Natural killer cell (primary cell): ENCODE results near the gene ECM1. TPM values are rescaled to one million over a fixed set of nuclear protein-coding genes. Genes with fewer than 3 reads are reported as not detected.

Experiments
- ATAC-seq, 3 donors: fragments of 150-1000 bp in 2 of 3; fragments of 200-7000 bp in 1 of 3; cut with Tn5 transposase; 1 replicate in 1 of 3; 2 replicates in 2 of 3; pipeline ENCODE4 v1.10.0; 2021; ENCODE audit warnings: mild to moderate bottlenecking in 2 of 3, moderate library complexity in 2 of 3
- DNase-seq, 2 donors: peaks; one replicate each; pipeline versions ENCODE4 v3.0.0 to v3.0.0-alpha.2; 2013 to 2021; ENCODE audit warnings: mixed read lengths in 1 of 2
- H3K27ac ChIP-seq: one replicate; pipeline ENCODE4 v1.5.1; 2013; ENCODE audit warnings: mild to moderate bottlenecking, low read length
- H3K27me3 ChIP-seq: one replicate; pipeline ENCODE4 v1.6.1; 2013; ENCODE audit warnings: low read length; ENCODE audit not compliant: control insufficient read depth, insufficient read depth
- H3K36me3 ChIP-seq: one replicate; pipeline ENCODE4 v1.6.1; 2013; ENCODE audit warnings: low read length; ENCODE audit not compliant: control insufficient read depth, insufficient read depth
- H3K4me1 ChIP-seq: one replicate; pipeline ENCODE4 v1.6.1; 2013; ENCODE audit warnings: low read length; ENCODE audit not compliant: control insufficient read depth, insufficient read depth
- H3K4me3 ChIP-seq: one replicate; pipeline ENCODE4 v1.5.1; 2013; ENCODE audit warnings: low read length
- H3K9me3 ChIP-seq: one replicate; pipeline ENCODE4 v1.6.1; 2013; ENCODE audit warnings: low read length; ENCODE audit not compliant: control insufficient read depth, insufficient read depth
- H3K27ac Mint-ChIP-seq, 2 donors: one replicate each; pipeline ENCODE4 v1.8.0; 2022; ENCODE audit warnings: mild to moderate bottlenecking in 2 of 2, mixed read lengths in 2 of 2, moderate library complexity in 1 of 2
- H3K27me3 Mint-ChIP-seq, 2 donors: one replicate each; pipeline ENCODE4 v1.8.0; 2022; ENCODE audit warnings: low read depth in 2 of 2, mixed read lengths in 2 of 2
- H3K36me3 Mint-ChIP-seq: one replicate; pipeline ENCODE4 v1.8.0; 2022; ENCODE audit warnings: mixed read lengths
- H3K4me1 Mint-ChIP-seq, 2 donors: one replicate each; pipeline ENCODE4 v1.8.0; 2022; ENCODE audit warnings: mixed read lengths in 2 of 2
- H3K4me3 Mint-ChIP-seq: one replicate; pipeline ENCODE4 v1.8.0; 2022; ENCODE audit warnings: mild to moderate bottlenecking, moderate library complexity, mixed read lengths
- H3K9me3 Mint-ChIP-seq, 2 donors: one replicate each; pipeline ENCODE4 v1.8.0; 2022; ENCODE audit warnings: mixed read lengths in 2 of 2
- CTCF ChIP-seq: fragments of 200-600 bp; IDR thresholded peaks from one replicate; pipeline ENCODE4 v1.8.0; 2022; ENCODE audit warnings: antibody characterized with exemption
- WGBS: methylation state at CpG from one replicate; pipeline ENCODE4 v1.1.7; 2013; ENCODE audit warnings: missing lambda C conversion rate; ENCODE audit not compliant: insufficient coverage; 5-methylcytosine and 5-hydroxymethylcytosine counted together
- intact Hi-C: fragments of 100-400 bp; cut with micrococcal nuclease; formaldehyde crosslinking; loops from one replicate; pipeline ENCODE4 v1.14.2; 2022
- total RNA-seq, 4 donors: library from RNA; stranded (reverse); fragments of 120-200 nt in 1 of 4; gene quantifications; one replicate each; pipeline versions ENCODE4 v1.2.3 to v1.2.4, GENCODE V29; 2013 to 2022

The ECM1 gene
- total RNA-seq, 3 donors from 2014 or later (not counting 1 experiment from before 2014, with no cell fraction given) = 0.42 to 0.43 TPM; not detected in 1

GRCh38 chr1:150516616-150517015, 8.7 kb downstream of the ECM1 start:
- Mint-ChIP-seq H3K27ac (peak overlapping the region; percentile 62 to 77), H3K27me3 (no peaks in the 10 kb centered on the region), H3K36me3 (no peaks in the 10 kb centered on the region), H3K9me3 (no peaks in the 10 kb centered on the region), H3K4me3 (peak overlapping the region; percentile 93), H3K4me1 (peaks cover 8 to 18% of the 10 kb centered on the region in 2 donors)
- WGBS = 88% methylated on average over 1 of the region's 4 CpGs
- Histone ChIP-seq H3K9me3 (no peaks in the 10 kb centered on the region), H3K36me3 (no peaks in the 10 kb centered on the region), H3K4me1 (peaks cover 16% of the 10 kb centered on the region), H3K27me3 (no peaks in the 10 kb centered on the region), H3K27ac (no peak overlapping the region), H3K4me3 (no peak overlapping the region)
- no peak for TF ChIP-seq CTCF
- intact Hi-C loops = no loop called here
- DNase-seq = peak in 1 of 2 donors; percentile 27
- ATAC-seq = no peak

GRCh38 chr1:150521196-150521968, 13.5 kb downstream of the ECM1 start:
- no peaks in the 10 kb centered on the region for H3K36me3 ChIP-seq
- no peak overlapping the region for H3K4me3 Mint-ChIP-seq
- no peaks in the 10 kb centered on the region for H3K9me3 ChIP-seq
- no peak for TF ChIP-seq CTCF
- H3K9me3 Mint-ChIP-seq = no peaks in the 10 kb centered on the region
- H3K4me1 ChIP-seq = peaks cover under 1% of the 10 kb centered on the region
- 82% methylated on average over 1 of the region's 1 CpG for WGBS
- no peaks in the 10 kb centered on the region for H3K36me3 Mint-ChIP-seq
- H3K27ac ChIP-seq = no peak overlapping the region
- DNase-seq = no peak
- no peak overlapping the region for H3K27ac Mint-ChIP-seq
- intact Hi-C loops = no loop called here
- H3K27me3 ChIP-seq = no peaks in the 10 kb centered on the region
- no peaks in the 10 kb centered on the region for H3K27me3 Mint-ChIP-seq
- peaks cover 3 to 8% of the 10 kb centered on the region in 2 donors for H3K4me1 Mint-ChIP-seq
- H3K4me3 ChIP-seq = no peak overlapping the region
- ATAC-seq = no peak

- no peaks in the 10 kb centered on the region for H3K9me3 ChIP-seq
- ATAC-seq = no peak
- Mint-ChIP-seq H3K27me3 (no peaks in the 10 kb centered on the region), H3K27ac (no peak overlapping the region), H3K4me3 (no peak overlapping the region), H3K36me3 (no peaks in the 10 kb centered on the region), H3K4me1 (no peaks in the 10 kb centered on the region), H3K9me3 (no peaks in the 10 kb centered on the region)
- no peak overlapping the region for H3K4me3 ChIP-seq
- H3K36me3 ChIP-seq = no peaks in the 10 kb centered on the region
- WGBS = 89% methylated on average over 2 of the region's 3 CpGs
- no peak overlapping the region for H3K27ac ChIP-seq
- DNase-seq = no peak
- no peak for TF ChIP-seq CTCF
- intact Hi-C loops = no loop called here
- no peaks in the 10 kb centered on the region for H3K4me1 ChIP-seq
- no peaks in the 10 kb centered on the region for H3K27me3 ChIP-seq
These were observed 17.4 kb downstream of the ECM1 start for GRCh38 chr1:150525348-150525747.

GRCh38 chr1:150528196-150528595, 20.3 kb downstream of the ECM1 start:
- Mint-ChIP-seq H3K36me3 (no peaks in the 10 kb centered on the region), H3K4me1 (no peaks in the 10 kb centered on the region), H3K9me3 (no peaks in the 10 kb centered on the region), H3K4me3 (no peak overlapping the region), H3K27ac (no peak overlapping the region), H3K27me3 (no peaks in the 10 kb centered on the region)
- no peak overlapping the region for H3K4me3 ChIP-seq
- no peak for TF ChIP-seq CTCF
- intact Hi-C loops = no loop called here
- no peaks in the 10 kb centered on the region for H3K9me3 ChIP-seq
- no peaks in the 10 kb centered on the region for H3K4me1 ChIP-seq
- WGBS = 93% methylated on average over 1 of the region's 1 CpG
- H3K27me3 ChIP-seq = no peaks in the 10 kb centered on the region
- ATAC-seq = no peak
- DNase-seq = no peak
- no peak overlapping the region for H3K27ac ChIP-seq
- H3K36me3 ChIP-seq = no peaks in the 10 kb centered on the region
